Activated naive CD8-positive, alpha-beta T cell treated with anti-CD3 and anti-CD28 coated beads, Interleukin-2, amount 50 U/mL, for 16 hours (primary cell): Measurements from ENCODE around the gene AAR2.

Source experiments
- DNase-seq: peaks from one replicate; pipeline ENCODE4 v3.0.0-alpha.2; 2020; ENCODE audit warnings: low read depth, low spot score

AAR2 gene

GRCh38 chr20:36260316-36260715 lies 24.0 kb downstream of the AAR2 start:
- no peak for DNase-seq

- no peak for DNase-seq
Observed at GRCh38 chr20:36261389-36262105, 25.3 kb downstream of the AAR2 start.

- no peak for DNase-seq
Observed at GRCh38 chr20:36262440-36262839, 26.2 kb downstream of the AAR2 start.

GRCh38 chr20:36264426-36265246 lies 28.4 kb downstream of the AAR2 start:
- no peak for DNase-seq

GRCh38 chr20:36266189-36266588 lies 29.9 kb downstream of the AAR2 start:
- no peak for DNase-seq

DNA sequence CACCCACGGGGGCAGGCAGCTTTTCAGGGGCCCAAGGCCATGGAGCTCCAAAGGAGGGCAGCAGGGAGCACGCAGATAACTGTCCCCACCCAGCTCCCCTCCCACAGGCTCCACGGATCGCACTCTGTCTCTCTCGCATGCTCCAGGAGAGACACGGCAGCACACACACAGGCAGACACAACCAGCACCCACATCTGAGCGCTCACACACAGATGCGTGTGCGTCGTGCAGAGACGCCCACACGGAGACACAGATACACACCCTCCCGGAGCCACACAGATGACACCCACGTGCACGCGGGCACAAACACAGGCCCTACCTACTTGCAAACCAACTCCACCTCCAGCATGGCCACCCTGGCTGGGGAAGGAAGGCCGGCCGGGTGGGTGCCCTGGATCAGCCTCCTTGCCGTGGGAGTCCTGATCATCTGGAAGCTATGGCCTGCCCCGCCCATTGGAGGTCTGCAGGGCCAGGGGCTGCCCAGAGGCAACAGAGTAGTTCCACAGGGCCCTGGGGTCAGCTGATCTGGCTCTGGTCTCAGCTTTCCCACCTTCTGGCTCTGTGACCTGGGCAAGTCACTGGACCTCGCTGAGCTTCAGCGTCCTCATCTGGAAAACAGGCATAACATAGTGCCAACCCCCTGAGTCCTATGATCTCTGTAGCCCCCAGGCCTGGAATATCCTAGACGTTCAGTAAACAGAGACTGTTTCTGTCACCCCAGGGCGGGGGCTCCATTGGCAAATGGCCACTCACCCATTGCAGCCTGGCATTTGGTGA lies 31.5 kb downstream of the AAR2 start:
- no peak for DNase-seq

- DNase-seq: no peak
Observed at GRCh38 chr20:36268440-36269342, 32.4 kb downstream of the AAR2 start.

DNA sequence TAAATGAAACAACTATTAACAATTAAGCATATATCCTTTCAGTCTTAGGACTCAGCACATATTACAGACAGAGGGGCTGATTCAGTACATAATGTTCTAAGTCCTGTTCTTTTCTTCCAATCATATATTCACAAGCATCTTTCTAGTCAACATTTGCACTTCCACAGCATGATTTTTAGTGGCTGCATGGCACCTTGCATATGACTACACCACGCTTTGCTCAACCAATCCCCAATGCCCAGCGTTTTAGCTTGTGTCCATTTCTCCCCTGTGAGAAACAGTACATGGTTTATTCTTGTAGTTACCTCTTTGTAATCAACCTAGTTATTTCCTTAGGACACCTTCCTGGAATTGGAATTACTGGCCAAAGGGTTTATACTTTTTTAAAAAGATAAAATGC lies 33.2 kb downstream of the AAR2 start:
- DNase-seq: no peak

GRCh38 chr20:36270744-36271638 lies 34.7 kb downstream of the AAR2 start:
- no peak for DNase-seq

GRCh38 chr20:36271639-36272546 lies 35.6 kb downstream of the AAR2 start:
- no peak for DNase-seq

- no peak for DNase-seq
Observed at GRCh38 chr20:36272547-36273220, 36.4 kb downstream of the AAR2 start.

GRCh38 chr20:36273414-36274180 lies 37.3 kb downstream of the AAR2 start:
- DNase-seq: no peak

DNA sequence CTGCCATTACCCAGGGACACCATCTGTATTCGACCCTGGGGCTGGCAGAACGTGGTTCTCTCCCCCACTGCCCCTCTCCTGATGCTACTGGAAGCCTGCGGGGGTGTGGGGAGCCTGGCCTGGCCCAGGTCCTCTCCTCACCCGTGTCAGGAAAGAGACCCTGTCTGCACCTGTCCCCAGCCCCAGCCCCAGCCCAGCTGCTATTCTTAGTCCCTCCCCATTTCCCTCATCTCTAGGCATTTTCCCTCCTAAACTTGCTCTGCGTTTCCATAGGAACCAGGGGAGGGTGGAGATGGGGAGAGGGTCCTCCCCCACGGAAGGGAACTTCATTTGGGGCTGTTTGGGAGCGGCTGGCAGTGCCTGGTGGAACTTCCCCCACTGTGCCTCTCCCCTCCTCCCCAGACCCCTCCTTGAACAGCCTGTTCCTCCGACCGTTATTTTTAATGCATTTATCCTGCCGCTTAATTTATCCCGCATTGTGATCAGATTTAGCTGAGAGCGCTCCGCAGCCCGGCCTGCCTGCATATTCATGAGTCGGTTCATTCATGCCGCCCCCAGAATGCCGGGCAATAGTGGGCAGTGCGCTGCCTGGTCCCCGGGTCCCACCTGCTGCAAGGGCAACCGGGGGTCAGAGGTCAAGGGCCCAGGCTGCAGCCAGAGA lies 38.0 kb downstream of the AAR2 start:
- DNase-seq: no peak

- DNase-seq: no peak
Observed at GRCh38 chr20:36275011-36275410, 38.7 kb downstream of the AAR2 start.

- no peak for DNase-seq
Observed at GRCh38 chr20:36275441-36276189, 39.3 kb downstream of the AAR2 start.

- no peak for DNase-seq
Observed at GRCh38 chr20:36277546-36277945, 41.3 kb downstream of the AAR2 start.

- no peak for DNase-seq
Observed at GRCh38 chr20:36279362-36279761, 43.1 kb downstream of the AAR2 start.
